ENCODE measurements around the gene CXCL9. TPM values are rescaled to one million over a fixed set of nuclear protein-coding genes. Genes with fewer than 3 reads are reported as not detected.
"Not testable (repeated sequence)": the region's sequence is repeated elsewhere in the genome, so short reads cannot be mapped to it uniquely, and the experiment has no call there.

CXCL9 gene
- not detected for total RNA-seq (ENCODE audit: unreplicated experiment)
- long read RNA-seq: 0 reads

DNA sequence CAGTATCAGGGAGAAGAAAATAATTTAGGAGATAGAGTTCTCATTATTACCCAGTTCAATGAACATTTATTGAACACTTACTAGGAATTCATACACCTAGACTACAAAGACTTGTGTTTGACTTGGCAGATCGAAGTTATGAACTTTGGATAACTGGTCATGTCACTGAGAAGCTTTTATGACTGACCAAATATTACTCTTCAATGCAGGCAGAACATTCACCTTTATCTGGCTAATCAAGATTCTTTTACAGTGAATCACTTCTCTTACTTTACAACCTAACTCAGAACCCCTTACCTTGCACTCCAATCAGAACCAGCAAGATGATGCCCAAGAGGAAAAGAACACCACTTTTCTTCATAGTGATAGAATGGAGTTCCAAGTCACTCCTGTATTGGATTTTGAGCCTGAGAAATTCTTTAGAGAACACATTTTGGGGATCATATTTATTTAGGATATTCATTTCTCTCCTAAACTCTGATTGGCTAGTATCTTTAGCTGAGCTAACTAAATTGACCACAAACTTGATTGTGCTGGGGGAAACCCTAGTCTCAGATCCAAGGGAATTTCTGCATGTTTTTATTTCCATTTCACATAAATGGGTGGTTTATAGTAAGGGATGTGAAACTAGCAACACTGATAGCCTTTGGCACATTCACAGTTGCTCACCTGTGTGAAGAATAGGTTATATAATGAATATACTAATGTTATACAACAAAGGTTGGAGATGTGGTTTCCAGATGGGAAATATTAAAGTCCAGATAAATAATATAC lies at the start of gene CXCL9:
Gene CXCL9 (minus strand): TSS at position 421 of the 774 bp plus-strand sequence. CDS start 60 bp downstream, at position 361.
- Mint-ChIP-seq H3K36me3 (ENCODE audit: low read depth, unreplicated experiment) (peaks cover 4% of the 10 kb centered on the region), H3K27me3 (ENCODE audit: unreplicated experiment) (peaks cover 2% of the 10 kb centered on the region), H3K4me1 (ENCODE audit: unreplicated experiment) (peaks cover 9% of the 10 kb centered on the region), H3K4me3 (ENCODE audit: unreplicated experiment) (no peak within 1 kb of the TSS), H3K9me3 (ENCODE audit: unreplicated experiment) (no peaks in the 10 kb centered on the region), H3K27ac (ENCODE audit: unreplicated experiment) (no peak within 1 kb of the TSS)
- TF ChIP-seq, protein P1, sequence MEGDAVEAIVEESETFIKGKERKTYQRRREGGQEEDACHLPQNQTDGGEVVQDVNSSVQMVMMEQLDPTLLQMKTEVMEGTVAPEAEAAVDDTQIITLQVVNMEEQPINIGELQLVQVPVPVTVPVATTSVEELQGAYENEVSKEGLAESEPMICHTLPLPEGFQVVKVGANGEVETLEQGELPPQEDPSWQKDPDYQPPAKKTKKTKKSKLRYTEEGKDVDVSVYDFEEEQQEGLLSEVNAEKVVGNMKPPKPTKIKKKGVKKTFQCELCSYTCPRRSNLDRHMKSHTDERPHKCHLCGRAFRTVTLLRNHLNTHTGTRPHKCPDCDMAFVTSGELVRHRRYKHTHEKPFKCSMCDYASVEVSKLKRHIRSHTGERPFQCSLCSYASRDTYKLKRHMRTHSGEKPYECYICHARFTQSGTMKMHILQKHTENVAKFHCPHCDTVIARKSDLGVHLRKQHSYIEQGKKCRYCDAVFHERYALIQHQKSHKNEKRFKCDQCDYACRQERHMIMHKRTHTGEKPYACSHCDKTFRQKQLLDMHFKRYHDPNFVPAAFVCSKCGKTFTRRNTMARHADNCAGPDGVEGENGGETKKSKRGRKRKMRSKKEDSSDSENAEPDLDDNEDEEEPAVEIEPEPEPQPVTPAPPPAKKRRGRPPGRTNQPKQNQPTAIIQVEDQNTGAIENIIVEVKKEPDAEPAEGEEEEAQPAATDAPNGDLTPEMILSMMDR (IDR thresholded peaks at IDR 0.05; ENCODE audit: unreplicated experiment): no peak
- no peak for DNase-seq (ENCODE audit: low spot score)

DNA sequence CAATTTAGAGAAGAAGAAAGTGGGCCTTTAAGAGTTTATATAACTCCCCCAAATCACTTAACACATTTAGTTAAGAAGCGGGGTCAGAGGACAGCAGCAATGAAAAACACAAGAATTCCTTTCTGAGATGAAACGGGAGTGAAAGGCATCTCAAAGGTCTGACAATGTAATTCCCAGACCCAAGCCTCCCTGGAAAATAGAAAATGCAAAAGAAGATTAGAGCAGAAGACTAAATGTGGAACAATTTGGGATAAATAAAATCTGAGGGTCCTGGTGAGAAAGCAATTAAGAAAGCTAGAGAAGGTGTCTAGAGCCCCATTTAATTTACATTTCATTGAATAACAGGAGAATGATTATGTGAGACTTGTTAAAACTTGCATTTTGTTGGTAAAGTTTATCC lies 48.1 kb upstream of the CXCL9 start:
- Mint-ChIP-seq H3K9me3 (ENCODE audit: unreplicated experiment) (no peaks in the 10 kb centered on the region), H3K36me3 (ENCODE audit: low read depth, unreplicated experiment) (no peaks in the 10 kb centered on the region), H3K4me3 (ENCODE audit: unreplicated experiment) (no peak overlapping the region), H3K27ac (ENCODE audit: unreplicated experiment) (no peak overlapping the region), H3K27me3 (ENCODE audit: unreplicated experiment) (peaks cover 2% of the 10 kb centered on the region), H3K4me1 (ENCODE audit: unreplicated experiment) (no peaks in the 10 kb centered on the region)
- no peak for DNase-seq (ENCODE audit: low spot score)
- TF ChIP-seq, protein P1 (IDR thresholded peaks at IDR 0.05; ENCODE audit: unreplicated experiment): no peak

DNA sequence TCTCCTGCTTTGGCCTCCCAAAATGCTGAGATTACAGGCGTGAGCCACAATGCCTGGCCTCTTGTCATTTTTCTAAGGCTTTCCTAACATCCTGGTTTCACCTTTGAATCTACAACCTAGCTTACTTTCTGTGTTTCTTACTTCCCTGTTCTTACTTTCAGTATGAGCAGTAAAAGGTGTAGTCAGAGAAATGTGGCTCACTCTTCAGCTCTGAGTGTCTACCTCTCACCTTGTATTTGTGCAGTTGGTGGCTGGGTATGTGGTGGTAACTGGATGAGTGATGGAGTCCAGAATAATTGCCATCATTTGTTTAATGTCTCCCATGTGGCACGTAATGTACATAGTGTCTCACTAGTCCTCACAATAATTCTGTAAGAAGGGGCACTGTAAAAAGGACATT lies 47.7 kb upstream of the CXCL9 start:
- no peaks in the 10 kb centered on the region for H3K9me3 Mint-ChIP-seq (ENCODE audit: unreplicated experiment)

DNA sequence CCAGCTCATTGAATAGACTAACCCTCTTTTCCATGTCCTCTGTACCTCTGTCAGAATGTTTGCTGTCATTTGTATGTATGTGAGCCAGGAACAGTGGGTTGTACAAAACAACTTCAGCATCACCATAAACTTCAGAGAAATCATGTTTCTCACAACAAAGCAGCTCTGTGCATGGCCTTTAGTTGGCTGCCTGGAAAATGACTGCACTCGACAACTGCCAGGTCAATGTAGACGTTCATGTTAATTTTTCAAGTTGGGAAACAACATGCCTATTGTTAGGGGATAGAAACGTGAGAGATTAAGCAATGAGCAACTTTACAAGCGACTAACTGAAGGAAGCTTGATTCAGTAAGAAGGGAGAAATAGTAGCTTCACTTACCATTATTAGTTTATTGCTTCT lies 46.4 kb upstream of the CXCL9 start:
- peaks cover 3% of the 10 kb centered on the region for H3K27me3 Mint-ChIP-seq (ENCODE audit: unreplicated experiment)
- H3K36me3 Mint-ChIP-seq (ENCODE audit: low read depth, unreplicated experiment): peaks cover 7% of the 10 kb centered on the region
- no peak for DNase-seq (ENCODE audit: low spot score)
- no peaks in the 10 kb centered on the region for H3K4me1 Mint-ChIP-seq (ENCODE audit: unreplicated experiment)
- H3K4me3 Mint-ChIP-seq (ENCODE audit: unreplicated experiment): no peak overlapping the region
- H3K9me3 Mint-ChIP-seq (ENCODE audit: unreplicated experiment): no peaks in the 10 kb centered on the region
- no peak overlapping the region for H3K27ac Mint-ChIP-seq (ENCODE audit: unreplicated experiment)
- TF ChIP-seq, protein P1 (IDR thresholded peaks at IDR 0.05; ENCODE audit: unreplicated experiment): no peak

More for the DNA sequence above, 47.7 kb upstream of the CXCL9 start:
- Mint-ChIP-seq H3K4me3 (ENCODE audit: unreplicated experiment) (no peak overlapping the region), H3K4me1 (ENCODE audit: unreplicated experiment) (no peaks in the 10 kb centered on the region), H3K27me3 (ENCODE audit: unreplicated experiment) (peaks cover 2% of the 10 kb centered on the region), H3K36me3 (ENCODE audit: low read depth, unreplicated experiment) (peaks cover 1% of the 10 kb centered on the region), H3K27ac (ENCODE audit: unreplicated experiment) (no peak overlapping the region)
- TF ChIP-seq, protein P1 (IDR thresholded peaks at IDR 0.05; ENCODE audit: unreplicated experiment): no peak
- DNase-seq (ENCODE audit: low spot score): no peak

DNA sequence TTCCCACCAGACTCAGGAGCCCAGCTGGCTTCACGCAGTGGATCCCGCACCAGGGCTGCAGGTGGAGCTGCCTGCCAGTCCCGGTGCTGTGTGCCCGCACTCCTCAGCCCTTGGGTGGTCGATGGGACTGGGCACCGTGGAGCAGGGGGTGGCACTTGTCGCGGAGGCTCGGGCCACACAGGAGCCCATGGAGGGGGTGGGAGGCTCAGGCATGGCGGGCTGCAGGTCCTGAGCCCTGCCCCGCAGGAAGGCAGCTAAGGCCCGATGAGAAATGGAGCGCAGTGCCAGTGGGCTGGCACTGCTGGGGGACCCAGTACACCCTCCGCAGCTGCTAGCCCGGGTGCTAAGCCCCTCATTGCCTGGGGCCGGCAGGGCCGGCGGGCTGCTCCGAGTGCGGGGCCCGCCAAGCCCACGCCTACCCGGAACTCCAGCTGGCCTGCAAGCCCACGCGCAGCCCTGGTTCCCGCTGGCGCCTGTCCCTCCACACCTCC lies 43.3 kb upstream of the CXCL9 start:
- H3K4me1 Mint-ChIP-seq (ENCODE audit: unreplicated experiment); H3K4me3 Mint-ChIP-seq (ENCODE audit: unreplicated experiment); H3K27me3 Mint-ChIP-seq (ENCODE audit: unreplicated experiment); DNase-seq (ENCODE audit: low spot score); H3K27ac Mint-ChIP-seq (ENCODE audit: unreplicated experiment); H3K36me3 Mint-ChIP-seq (ENCODE audit: low read depth, unreplicated experiment); H3K9me3 Mint-ChIP-seq (ENCODE audit: unreplicated experiment): not testable (repeated sequence)

DNA sequence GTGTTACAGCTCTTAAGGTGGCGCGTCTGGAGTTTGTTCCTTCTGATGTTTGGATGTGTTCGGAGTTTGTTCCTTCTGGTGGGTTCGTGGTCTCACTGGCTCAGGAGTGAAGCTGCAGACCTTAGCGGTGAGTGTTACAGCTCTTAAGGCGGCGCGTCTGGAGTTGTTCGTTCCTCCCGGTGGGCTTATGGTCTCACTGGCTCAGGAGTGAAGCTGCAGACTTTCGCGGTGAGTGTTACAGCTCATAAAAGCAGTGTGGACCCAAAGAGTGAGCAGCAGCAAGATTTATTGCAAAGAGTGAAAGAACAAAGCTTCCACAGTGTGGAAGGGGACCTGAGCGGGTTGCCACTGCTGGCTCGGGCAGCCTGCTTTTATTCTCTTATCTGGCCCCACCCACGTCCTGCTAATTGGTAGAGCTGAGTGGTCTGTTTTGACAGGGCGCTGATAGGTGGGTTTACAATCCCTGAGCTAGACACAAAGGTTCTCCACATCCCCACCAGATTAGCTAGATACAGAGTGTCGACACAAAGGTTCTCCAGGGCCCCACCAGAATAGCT lies 42.6 kb upstream of the CXCL9 start:
- not testable (repeated sequence) for DNase-seq (ENCODE audit: low spot score); H3K4me3 Mint-ChIP-seq (ENCODE audit: unreplicated experiment); H3K27me3 Mint-ChIP-seq (ENCODE audit: unreplicated experiment); H3K9me3 Mint-ChIP-seq (ENCODE audit: unreplicated experiment); H3K36me3 Mint-ChIP-seq (ENCODE audit: low read depth, unreplicated experiment); H3K4me1 Mint-ChIP-seq (ENCODE audit: unreplicated experiment); H3K27ac Mint-ChIP-seq (ENCODE audit: unreplicated experiment)

DNA sequence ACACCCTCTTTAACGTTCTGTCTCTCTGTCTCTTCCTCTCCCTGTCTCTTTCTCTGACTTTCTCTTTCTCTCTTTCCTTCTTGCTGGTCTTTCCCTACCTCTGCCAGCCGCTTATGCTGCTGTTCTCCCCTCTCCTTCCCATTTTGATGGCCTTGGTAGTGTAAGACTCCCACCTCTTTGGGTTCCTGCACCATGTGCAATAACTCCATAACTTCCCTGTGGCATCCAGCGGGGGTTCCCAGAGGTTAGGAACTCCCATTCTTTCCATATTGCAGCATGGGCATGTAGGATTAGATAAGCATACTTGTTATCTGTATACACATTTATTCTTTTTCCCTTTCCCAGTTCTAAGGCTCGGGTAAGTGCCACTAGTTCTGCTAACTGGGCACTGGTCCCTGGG lies 37.4 kb upstream of the CXCL9 start:
- H3K27ac Mint-ChIP-seq (ENCODE audit: unreplicated experiment); DNase-seq (ENCODE audit: low spot score); H3K9me3 Mint-ChIP-seq (ENCODE audit: unreplicated experiment); H3K4me1 Mint-ChIP-seq (ENCODE audit: unreplicated experiment); H3K27me3 Mint-ChIP-seq (ENCODE audit: unreplicated experiment); H3K36me3 Mint-ChIP-seq (ENCODE audit: low read depth, unreplicated experiment); H3K4me3 Mint-ChIP-seq (ENCODE audit: unreplicated experiment): not testable (repeated sequence)

DNA sequence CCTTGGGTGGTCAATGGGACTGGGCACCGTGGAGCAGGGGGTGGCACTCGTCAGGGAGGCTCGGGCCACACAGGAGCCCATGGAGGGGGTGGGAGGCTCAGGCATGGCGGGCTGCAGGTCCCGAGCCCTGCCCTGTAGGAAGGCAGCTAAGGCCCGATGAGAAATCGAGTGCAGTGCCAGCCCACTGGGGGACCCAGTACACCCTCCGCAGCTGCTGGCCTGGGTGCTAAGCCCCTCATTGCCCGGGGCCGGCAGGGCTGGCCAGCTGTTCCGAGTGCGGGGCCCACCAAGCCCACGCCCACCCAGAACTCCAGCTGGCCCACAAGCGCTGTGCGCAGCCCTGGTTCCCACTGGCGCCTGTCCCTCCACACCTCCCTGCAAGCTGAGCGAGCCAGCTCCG lies 36.0 kb upstream of the CXCL9 start:
- not testable (repeated sequence) for H3K36me3 Mint-ChIP-seq (ENCODE audit: low read depth, unreplicated experiment); H3K4me1 Mint-ChIP-seq (ENCODE audit: unreplicated experiment); H3K4me3 Mint-ChIP-seq (ENCODE audit: unreplicated experiment); H3K27ac Mint-ChIP-seq (ENCODE audit: unreplicated experiment); H3K9me3 Mint-ChIP-seq (ENCODE audit: unreplicated experiment); H3K27me3 Mint-ChIP-seq (ENCODE audit: unreplicated experiment); DNase-seq (ENCODE audit: low spot score)

All from endothelial cell (in vitro differentiated cells).